ENCODE measurements around the gene PDLIM1.

The PDLIM1 gene

DNA sequence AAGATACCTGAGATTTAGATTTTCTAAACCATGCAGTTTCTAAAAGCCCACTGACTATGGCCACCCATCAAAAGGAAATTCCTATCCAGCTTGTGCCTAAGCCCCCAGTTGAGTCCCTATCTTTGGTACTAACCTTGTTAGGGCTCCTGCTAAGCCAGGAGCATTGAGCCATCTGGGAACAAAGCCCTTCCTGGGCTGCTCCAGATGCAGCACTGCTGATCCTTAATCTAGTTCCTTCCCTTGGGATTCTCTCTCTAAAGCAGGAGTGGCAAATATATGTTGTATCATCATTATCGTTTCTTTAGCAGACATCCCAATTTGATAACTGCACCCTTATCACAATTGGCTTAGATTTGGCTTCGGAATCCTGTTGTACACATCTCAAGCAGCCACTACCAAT, 24.7 kb upstream of the PDLIM1 start:
- DNase-seq (ENCODE audit: low read depth in 1 of 2, low spot score in 1 of 2) = no peak

DNA sequence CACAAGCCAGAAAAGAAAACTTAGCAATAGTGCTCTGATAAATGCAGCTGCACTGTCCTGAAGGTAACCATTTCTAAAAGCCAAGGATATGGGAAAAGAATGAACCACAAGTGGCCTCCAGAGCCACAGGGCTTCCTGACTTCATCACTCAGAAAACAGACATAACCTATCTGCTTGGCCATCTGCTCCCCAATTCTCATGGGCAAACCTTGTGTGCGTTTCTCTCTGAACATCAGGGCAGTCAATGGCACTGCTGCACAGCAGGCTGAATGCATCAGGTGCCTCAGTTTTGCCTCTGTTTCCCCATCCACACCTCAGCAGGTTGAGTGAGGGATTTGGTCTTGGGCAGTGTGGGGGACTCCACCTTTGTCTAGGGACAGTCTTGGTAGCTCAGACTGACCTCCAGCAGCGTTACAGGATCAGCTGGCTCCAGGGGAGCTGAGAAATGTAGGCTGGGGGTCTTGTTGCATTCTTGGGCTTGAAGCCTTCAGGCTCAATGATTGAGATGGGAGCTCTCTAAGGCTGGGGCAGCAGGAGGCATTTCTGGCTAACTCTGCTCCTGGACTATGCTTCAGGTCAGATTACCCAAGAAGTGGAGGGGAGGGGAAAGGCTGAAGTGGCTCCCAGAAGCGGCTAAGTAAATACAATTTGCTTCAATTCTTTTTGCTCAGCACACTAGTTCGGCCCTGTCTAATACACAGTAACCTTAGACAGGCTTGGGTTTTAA, 23.6 kb upstream of the PDLIM1 start:
- no peak for DNase-seq (ENCODE audit: low read depth in 1 of 2, low spot score in 1 of 2)

DNA sequence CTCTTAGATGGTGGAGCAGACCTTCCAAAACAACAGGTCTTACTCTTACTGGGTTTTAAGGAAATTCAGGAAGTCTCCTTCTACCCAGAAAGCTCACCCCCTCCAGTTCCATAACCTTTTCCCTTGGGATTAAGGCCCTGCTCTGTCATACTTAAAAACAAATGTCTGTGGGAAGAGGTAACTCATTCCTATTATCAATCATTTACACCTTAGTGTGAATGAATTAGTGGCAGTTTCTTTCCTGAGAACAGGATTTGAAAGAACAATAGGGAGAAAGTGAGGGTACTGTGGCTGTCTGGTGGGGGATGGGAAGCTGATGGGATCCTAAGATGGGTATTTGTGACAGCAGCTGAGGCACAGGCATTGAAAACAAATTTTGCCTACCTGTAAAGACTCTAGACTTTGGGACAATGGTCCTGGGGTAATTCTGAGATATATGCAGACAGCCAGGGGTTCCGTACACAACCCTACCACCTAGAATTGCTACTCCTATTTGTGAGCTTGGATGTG, 22.2 kb upstream of the PDLIM1 start:
- DNase-seq (ENCODE audit: low read depth in 1 of 2, low spot score in 1 of 2) = no peak

DNA sequence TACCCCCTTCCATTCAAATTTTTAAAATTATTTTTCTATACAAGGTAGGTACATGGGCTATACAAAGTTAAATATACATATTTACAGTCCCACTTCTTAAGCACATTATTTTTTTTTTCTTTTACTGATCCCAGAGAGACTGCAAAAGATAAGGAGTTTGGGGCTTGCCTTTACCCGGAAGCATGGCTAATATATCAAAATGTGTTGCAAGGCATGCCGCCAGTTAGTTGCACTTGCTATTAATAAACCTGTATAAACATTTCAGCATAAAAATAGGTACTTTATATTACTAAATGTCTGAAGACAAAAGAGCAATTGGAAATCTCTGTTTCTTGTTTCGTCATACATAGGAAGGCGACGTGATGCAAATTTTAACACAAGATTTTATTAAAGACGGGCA, 21.5 kb upstream of the PDLIM1 start:
- DNase-seq (ENCODE audit: low read depth in 1 of 2, low spot score in 1 of 2) = no peak

DNA sequence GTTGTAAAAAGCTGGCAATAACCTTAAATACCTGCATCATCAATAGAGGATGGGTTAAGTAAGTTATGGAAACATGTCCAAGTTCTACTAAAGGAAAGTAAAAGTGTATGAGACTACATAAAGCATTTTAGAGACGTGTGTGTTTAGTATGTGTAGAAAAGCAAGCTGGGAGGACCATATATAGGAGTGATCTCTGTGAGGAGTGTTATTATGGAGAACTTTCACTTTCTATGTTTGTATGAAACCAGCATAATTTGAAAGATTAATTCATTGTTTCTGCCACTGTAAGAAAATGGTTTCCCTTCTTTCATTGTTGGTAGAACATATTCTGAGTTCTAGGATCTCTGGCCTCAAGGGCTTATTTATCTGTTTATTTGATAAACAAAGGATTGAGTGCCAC, 19.2 kb upstream of the PDLIM1 start:
- no peak for DNase-seq (ENCODE audit: low read depth in 1 of 2, low spot score in 1 of 2)

- no peak for DNase-seq (ENCODE audit: low read depth in 1 of 2, low spot score in 1 of 2)
Observed at GRCh38 chr10:95308389-95309302, 17.8 kb upstream of the PDLIM1 start.

- DNase-seq (ENCODE audit: low read depth in 1 of 2, low spot score in 1 of 2) = no peak
Observed at GRCh38 chr10:95306851-95307250, 16.0 kb upstream of the PDLIM1 start.

DNA sequence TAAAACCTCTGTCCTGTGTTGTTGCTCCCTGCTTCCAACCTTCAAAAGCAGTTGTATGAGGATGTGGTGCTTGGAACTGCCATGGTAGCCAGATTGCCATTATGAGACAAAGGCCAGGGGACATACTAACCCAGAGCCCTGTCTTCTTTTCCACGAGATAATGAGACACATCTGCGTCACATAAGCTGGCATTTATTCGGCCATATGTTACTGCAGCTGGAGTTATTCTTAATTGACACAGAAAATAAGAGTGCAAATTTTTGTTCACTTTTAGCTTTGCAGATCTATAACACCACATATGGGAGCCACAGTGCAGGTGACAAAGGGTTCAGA, 15.5 kb upstream of the PDLIM1 start:
- no peak for DNase-seq (ENCODE audit: low read depth in 1 of 2, low spot score in 1 of 2)

GRCh38 chr10:95305606-95306317, 15.0 kb upstream of the PDLIM1 start:
- no peak for DNase-seq (ENCODE audit: low read depth in 1 of 2, low spot score in 1 of 2)

DNA sequence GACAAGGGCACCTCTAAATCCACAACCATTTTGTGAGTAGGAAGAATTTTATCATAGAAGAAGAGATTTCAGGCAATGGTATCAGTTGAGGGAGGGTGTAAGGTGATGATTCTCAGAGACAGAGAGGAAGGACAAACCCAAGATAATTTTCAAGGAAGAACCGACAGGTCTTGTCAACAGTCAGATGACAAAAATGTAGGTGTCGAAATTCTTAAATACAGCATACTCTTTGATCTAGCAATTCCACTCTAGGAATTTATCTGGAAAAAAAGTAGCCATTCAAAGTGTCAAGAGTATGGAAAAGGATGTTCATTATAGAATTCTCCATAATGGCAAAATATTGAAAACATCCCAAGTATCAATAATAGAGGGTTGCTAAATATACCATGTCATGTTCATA, 14.2 kb upstream of the PDLIM1 start:
- DNase-seq (ENCODE audit: low read depth in 1 of 2, low spot score in 1 of 2) = no peak

- no peak for DNase-seq (ENCODE audit: low read depth in 1 of 2, low spot score in 1 of 2)
Observed at GRCh38 chr10:95304463-95304862, 13.7 kb upstream of the PDLIM1 start.

GRCh38 chr10:95303950-95304349, 13.1 kb upstream of the PDLIM1 start:
- DNase-seq (ENCODE audit: low read depth in 1 of 2, low spot score in 1 of 2) = no peak

- no peak for DNase-seq (ENCODE audit: low read depth in 1 of 2, low spot score in 1 of 2)
Observed at GRCh38 chr10:95303535-95303934, 12.7 kb upstream of the PDLIM1 start.

DNA sequence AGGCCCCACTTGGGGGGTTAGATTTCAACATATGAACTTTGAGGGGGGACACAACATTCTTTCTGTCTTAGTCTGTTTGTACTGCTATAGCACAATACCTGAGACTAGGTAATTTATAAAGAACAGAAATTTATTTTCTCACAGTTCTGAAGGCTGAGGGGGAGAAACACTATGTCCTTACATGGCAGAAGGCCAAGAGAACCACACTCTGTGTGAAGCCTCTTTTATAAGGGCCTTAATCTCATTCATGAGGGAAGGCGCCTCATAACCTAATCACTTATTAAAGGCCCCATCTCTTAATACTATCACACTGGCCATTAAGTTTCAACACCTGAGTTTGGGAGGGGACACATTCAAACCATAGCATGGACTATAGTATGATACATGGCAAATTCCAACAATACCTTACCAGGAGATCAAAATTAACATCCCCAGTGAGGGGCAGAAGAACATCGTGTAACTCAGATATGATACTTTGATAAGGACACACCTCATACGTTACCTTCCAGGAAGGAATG, 9.3 kb upstream of the PDLIM1 start:
- DNase-seq (ENCODE audit: low read depth in 1 of 2, low spot score in 1 of 2) = no peak

- DNase-seq (ENCODE audit: low read depth in 1 of 2, low spot score in 1 of 2) = no peak
Observed at GRCh38 chr10:95297402-95297801, 6.6 kb upstream of the PDLIM1 start.

- DNase-seq (ENCODE audit: low read depth in 1 of 2, low spot score in 1 of 2) = no peak
Observed at GRCh38 chr10:95296764-95297163, 6.0 kb upstream of the PDLIM1 start.

GRCh38 chr10:95295031-95295755, 4.4 kb upstream of the PDLIM1 start:
- DNase-seq (ENCODE audit: low read depth in 1 of 2, low spot score in 1 of 2) = no peak

GRCh38 chr10:95293631-95294030, 2.8 kb upstream of the PDLIM1 start:
- no peak for DNase-seq (ENCODE audit: low read depth in 1 of 2, low spot score in 1 of 2)

- no peak for DNase-seq (ENCODE audit: low read depth in 1 of 2, low spot score in 1 of 2)
Observed at GRCh38 chr10:95291365-95292039, 699 bp upstream of the PDLIM1 start.

DNA sequence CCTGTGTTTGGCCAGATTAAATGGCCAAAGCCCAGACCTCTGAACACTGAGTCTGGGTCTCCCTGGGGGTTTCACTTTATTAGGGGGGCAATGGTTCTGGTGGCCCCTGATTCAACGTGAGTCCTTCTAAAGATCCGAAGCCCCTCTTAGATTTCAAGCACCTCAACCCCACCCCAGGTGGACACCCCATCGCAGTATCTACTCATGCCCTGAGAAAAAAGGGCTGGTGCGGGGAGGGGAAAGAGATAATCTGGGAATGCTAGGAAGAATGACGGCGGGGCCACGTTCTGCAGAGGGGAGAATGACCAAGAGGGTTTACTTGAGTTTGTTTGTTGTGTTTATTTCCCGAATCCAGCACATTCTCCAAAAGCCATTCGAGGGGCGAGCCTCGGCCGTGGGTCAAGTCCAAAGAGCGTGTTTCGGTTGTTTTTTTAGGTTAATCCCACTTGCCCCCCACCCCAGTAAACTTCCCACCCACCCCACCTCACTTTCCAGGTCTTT, 832 bp downstream of the PDLIM1 start:
- no peak for DNase-seq (ENCODE audit: low read depth in 1 of 2, low spot score in 1 of 2)
